Calu3 (cell line): ENCODE data around the gene PLXNA2. TPM values are rescaled to one million over a fixed set of nuclear protein-coding genes. Genes with fewer than 3 reads are reported as not detected.

Experiments
- BruUV-seq: library from RNA; stranded (reverse); fragments of 400-500 nt; replicated peaks from 2 replicates; lab custom pipeline; 2021; lab: Mats Ljungman, UMichigan
- CTCF ChIA-PET: fragments of 300-600 bp; sonication (Branson Sonifier 250); formaldehyde crosslinking; loops from one replicate; lab custom pipeline; 2022; ENCODE audit warnings: antibody characterized with exemption; lab: Charles Lee
- DNase-seq: peaks from one replicate; pipeline ENCODE4 v3.0.0; 2022
- H3K27ac Mint-ChIP-seq: one replicate; pipeline ENCODE4 v1.8.0; 2022; ENCODE audit warnings: mixed read lengths; ENCODE audit not compliant: unreplicated experiment
- H3K27me3 Mint-ChIP-seq: one replicate; pipeline ENCODE4 v1.8.0; 2022; ENCODE audit warnings: mixed read lengths; ENCODE audit not compliant: unreplicated experiment
- H3K36me3 Mint-ChIP-seq: one replicate; pipeline ENCODE4 v1.8.0; 2022; ENCODE audit warnings: mild to moderate bottlenecking, moderate library complexity, mixed read lengths; ENCODE audit not compliant: insufficient read depth, unreplicated experiment
- H3K4me1 Mint-ChIP-seq: one replicate; pipeline ENCODE4 v1.8.0; 2022; ENCODE audit warnings: mild to moderate bottlenecking, low read depth, mixed read lengths; ENCODE audit not compliant: unreplicated experiment
- H3K4me3 Mint-ChIP-seq: one replicate; pipeline ENCODE4 v1.8.0; 2022; ENCODE audit warnings: mild to moderate bottlenecking, low read depth, moderate library complexity, mixed read lengths; ENCODE audit not compliant: unreplicated experiment
- H3K9me3 Mint-ChIP-seq: one replicate; pipeline ENCODE4 v1.8.0; 2022; ENCODE audit warnings: low read depth, mixed read lengths; ENCODE audit not compliant: unreplicated experiment
- CTCF ChIP-seq: fragments of 200-600 bp; IDR thresholded peaks from one replicate; pipeline ENCODE4 v1.8.0; 2022; ENCODE audit warnings: antibody characterized with exemption; ENCODE audit not compliant: unreplicated experiment
- intact Hi-C: fragments of 100-400 bp; cut with micrococcal nuclease; formaldehyde crosslinking; loops from one replicate; pipeline ENCODE4 v1.10.0; 2022; ENCODE audit not compliant: unreplicated experiment
- total RNA-seq: library from RNA; stranded (reverse); gene quantifications from 2 replicates; pipeline ENCODE4 v1.2.3, GENCODE V29; 2022

Gene PLXNA2
- total RNA-seq, 1 experiment from 2014 or later, result 16.2 TPM

DNA sequence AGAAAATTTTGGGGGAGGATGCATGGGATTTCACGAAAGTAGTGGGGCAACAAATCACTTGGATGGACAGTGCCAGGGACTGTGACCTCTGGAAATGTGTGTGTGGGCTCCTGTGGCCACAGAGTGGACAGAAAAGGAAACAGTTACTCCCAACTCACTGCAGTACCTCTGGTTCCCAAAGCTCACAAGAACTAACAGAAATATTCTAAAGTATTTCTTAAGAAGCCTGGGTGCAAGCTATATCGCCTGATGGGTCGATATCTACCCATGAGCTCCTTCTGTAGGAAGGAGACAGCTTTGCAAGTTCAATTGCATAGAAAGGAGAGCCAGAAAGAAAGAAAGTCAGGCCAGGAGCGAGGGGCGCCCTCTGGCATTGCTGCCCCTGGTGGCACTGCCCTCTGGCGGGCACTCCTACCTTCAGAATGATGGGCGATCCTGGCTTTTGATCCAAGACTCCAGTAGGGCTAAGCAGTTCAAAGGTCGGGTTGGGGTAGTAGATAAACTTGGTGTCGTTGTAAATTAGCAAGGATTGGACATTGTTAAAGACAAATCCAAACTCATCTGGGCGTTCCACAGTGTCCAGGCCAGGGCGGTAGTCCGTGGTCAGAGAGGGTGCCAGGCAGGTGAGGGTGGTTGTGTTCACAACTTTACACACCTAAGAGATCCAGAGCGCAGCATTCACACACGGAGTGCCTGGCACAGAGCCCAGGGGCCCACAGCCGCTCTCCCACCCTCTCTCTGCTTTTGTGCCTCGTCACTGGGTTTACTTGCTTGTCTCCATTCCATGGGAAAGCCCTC, 198.5 kb downstream of the PLXNA2 start:
- Mint-ChIP-seq H3K27ac (no peak overlapping the region), H3K27me3 (no peaks in the 10 kb centered on the region), H3K4me1 (peaks cover 11% of the 10 kb centered on the region), H3K4me3 (no peak overlapping the region), H3K36me3 (no peaks in the 10 kb centered on the region), H3K9me3 (no peaks in the 10 kb centered on the region)
- BruUV-seq, result no TSS peak
- peak; percentile 59 for TF ChIP-seq CTCF
- peak; percentile 39 for DNase-seq
- intact Hi-C loops, result no loop called here
- CTCF ChIA-PET, result interaction anchor here (1.1 to 1.4 kb wide), 2 partner anchors 9 to 24 kb away, joined by 4 to 14 read pairs; no protein-coding TSS in a partner anchor

GRCh38 chr1:208044589-208045462, 199.4 kb downstream of the PLXNA2 start:
- Mint-ChIP-seq H3K9me3 (no peaks in the 10 kb centered on the region), H3K4me3 (no peak overlapping the region), H3K4me1 (peaks cover 11% of the 10 kb centered on the region), H3K36me3 (no peaks in the 10 kb centered on the region), H3K27ac (no peak overlapping the region), H3K27me3 (no peaks in the 10 kb centered on the region)
- intact Hi-C loops, result no loop called here
- TF ChIP-seq CTCF, result no peak
- no TSS peak for BruUV-seq
- no peak for DNase-seq
- CTCF ChIA-PET, result interaction anchor here (1.4 kb wide), 1 partner anchor 23 kb away, joined by 14 read pairs; no protein-coding TSS in a partner anchor

GRCh38 chr1:208043691-208044181, 200.4 kb downstream of the PLXNA2 start:
- CTCF ChIA-PET, result no interaction called here
- no peak for TF ChIP-seq CTCF
- intact Hi-C loops, result no loop called here
- no TSS peak for BruUV-seq
- Mint-ChIP-seq H3K4me3 (no peak overlapping the region), H3K9me3 (no peaks in the 10 kb centered on the region), H3K4me1 (peaks cover 11% of the 10 kb centered on the region), H3K36me3 (no peaks in the 10 kb centered on the region), H3K27ac (no peak overlapping the region), H3K27me3 (no peaks in the 10 kb centered on the region)
- DNase-seq, result no peak

GRCh38 chr1:208042868-208043267, 201.3 kb downstream of the PLXNA2 start:
- no TSS peak for BruUV-seq
- H3K4me3 Mint-ChIP-seq, result no peak overlapping the region

More at GRCh38 chr1:208042868-208043267, 201.3 kb downstream of the PLXNA2 start:
- Mint-ChIP-seq H3K27ac (no peak overlapping the region), H3K9me3 (no peaks in the 10 kb centered on the region), H3K27me3 (no peaks in the 10 kb centered on the region), H3K36me3 (no peaks in the 10 kb centered on the region), H3K4me1 (peaks cover 11% of the 10 kb centered on the region)
- no peak for DNase-seq
- CTCF ChIA-PET, result no interaction called here
- intact Hi-C loops, result no loop called here
- TF ChIP-seq CTCF, result no peak
